ENCODE results near the gene MIPEP. TPM values are rescaled to one million over a fixed set of nuclear protein-coding genes. Genes with fewer than 3 reads are reported as not detected.

The MIPEP gene
- total RNA-seq, 3 donors from 2014 or later, result 11.0 to 23.0 (median 20.0) TPM

- no peak overlapping the region for H3K27ac ChIP-seq
- TF ChIP-seq CTCF (IDR thresholded peaks at IDR 0.05) (no peak), POLR2AphosphoS5 (IDR thresholded peaks at IDR 0.05) (no peak), POLR2A (IDR thresholded peaks at IDR 0.05) (no peak)
- H3K9me3 ChIP-seq, result no peaks in the 10 kb centered on the region
- no peak for DNase-seq (ENCODE audit: low spot score in 2 of 2)
- no peaks in the 10 kb centered on the region for H3K27me3 ChIP-seq
- no peaks in the 10 kb centered on the region for H3K36me3 ChIP-seq
- no peak overlapping the region for H3K4me3 ChIP-seq
- intact Hi-C loops (cut with DNase I; ENCODE audit: low total_unique reads), result no loop called here
- H3K4me1 ChIP-seq, result peaks cover 0 to 4% of the 10 kb centered on the region in 2 donors
Observed at GRCh38 chr13:23696610-23697009, 192.6 kb downstream of the MIPEP start.

GRCh38 chr13:23695711-23696464, 193.3 kb downstream of the MIPEP start:
- Histone ChIP-seq H3K9me3 (no peaks in the 10 kb centered on the region), H3K4me3 (peak overlapping the region in 2 of 3 donors; percentile 3 to 52), H3K27me3 (no peaks in the 10 kb centered on the region), H3K36me3 (no peaks in the 10 kb centered on the region), H3K4me1 (no peaks in the 10 kb centered on the region), H3K27ac (no peak overlapping the region)
- TF ChIP-seq POLR2AphosphoS5 (IDR thresholded peaks at IDR 0.05), result no peak
- no peak for DNase-seq (ENCODE audit: low spot score in 2 of 2)
- intact Hi-C loops (cut with DNase I; ENCODE audit: low total_unique reads), result no loop called here

- Histone ChIP-seq H3K27ac (no peak overlapping the region), H3K4me1 (no peaks in the 10 kb centered on the region), H3K4me3 (no peak overlapping the region), H3K27me3 (no peaks in the 10 kb centered on the region), H3K36me3 (no peaks in the 10 kb centered on the region), H3K9me3 (no peaks in the 10 kb centered on the region)
- TF ChIP-seq POLR2A (IDR thresholded peaks at IDR 0.05) (no peak), POLR2AphosphoS5 (IDR thresholded peaks at IDR 0.05) (no peak), CTCF (IDR thresholded peaks at IDR 0.05) (no peak)
- DNase-seq (ENCODE audit: low spot score in 2 of 2), result no peak
- intact Hi-C loops (cut with DNase I; ENCODE audit: low total_unique reads), result no loop called here
Observed at GRCh38 chr13:23695196-23695595, 194.0 kb downstream of the MIPEP start.

GRCh38 chr13:23692816-23693215, 196.4 kb downstream of the MIPEP start:
- no peaks in the 10 kb centered on the region for H3K27me3 ChIP-seq
- DNase-seq (ENCODE audit: low spot score in 2 of 2), result no peak
- H3K36me3 ChIP-seq, result no peaks in the 10 kb centered on the region
- no peak for TF ChIP-seq CTCF (IDR thresholded peaks at IDR 0.05)
- TF ChIP-seq POLR2AphosphoS5 (IDR thresholded peaks at IDR 0.05), result no peak
- no peak for TF ChIP-seq POLR2A (IDR thresholded peaks at IDR 0.05)
- no peak overlapping the region for H3K4me3 ChIP-seq
- no peaks in the 10 kb centered on the region for H3K9me3 ChIP-seq
- intact Hi-C loops (cut with DNase I; ENCODE audit: low total_unique reads), result no loop called here
- H3K27ac ChIP-seq, result no peak overlapping the region
- H3K4me1 ChIP-seq, result no peaks in the 10 kb centered on the region

- no peak for DNase-seq (ENCODE audit: low spot score in 2 of 2)
- Histone ChIP-seq H3K4me3 (no peak overlapping the region), H3K27me3 (no peaks in the 10 kb centered on the region), H3K27ac (no peak overlapping the region), H3K9me3 (no peaks in the 10 kb centered on the region), H3K36me3 (no peaks in the 10 kb centered on the region), H3K4me1 (no peaks in the 10 kb centered on the region)
- intact Hi-C loops (cut with DNase I; ENCODE audit: low total_unique reads), result no loop called here
- TF ChIP-seq POLR2AphosphoS5 (IDR thresholded peaks at IDR 0.05), result no peak
- no peak for TF ChIP-seq CTCF (IDR thresholded peaks at IDR 0.05)
- no peak for TF ChIP-seq POLR2A (IDR thresholded peaks at IDR 0.05)
Observed at GRCh38 chr13:23690668-23691067, 198.5 kb downstream of the MIPEP start.

Data from breast epithelium (tissue), 4 donors.